IPS-18c (cell line): ENCODE results near the gene MROH7.

Experiments
- H3K4me3 ChIP-seq: 2 replicates; pipeline ENCODE4 v1.7.0; 2013; ENCODE audit warnings: low read depth, mild to moderate bottlenecking, low read length, moderate library complexity; ENCODE audit not compliant: insufficient read depth
- H3K9me3 ChIP-seq: one replicate; pipeline ENCODE4 v1.6.1; 2013; ENCODE audit warnings: mild to moderate bottlenecking, low read length, moderate library complexity; ENCODE audit not compliant: control insufficient read depth, insufficient read depth

MROH7 gene

GRCh38 chr1:54640863-54641836, at the start of gene MROH7:
Gene MROH7, plus strand, starts transcription at chr1:54641786. Its CDS starts 11,141 bp downstream, at chr1:54652927.
- no peaks in the 10 kb centered on the region for H3K9me3 ChIP-seq
- H3K4me3 ChIP-seq: no peak within 1 kb of the TSS

GRCh38 chr1:54593571-54594160, 47.9 kb upstream of the MROH7 start:
- Histone ChIP-seq H3K9me3 (no peaks in the 10 kb centered on the region), H3K4me3 (no peak overlapping the region)

GRCh38 chr1:54594463-54594862, 47.1 kb upstream of the MROH7 start:
- no peaks in the 10 kb centered on the region for H3K9me3 ChIP-seq
- H3K4me3 ChIP-seq: no peak overlapping the region

- H3K4me3 ChIP-seq: no peak overlapping the region
- no peaks in the 10 kb centered on the region for H3K9me3 ChIP-seq
Observed at GRCh38 chr1:54595956-54596498, 45.6 kb upstream of the MROH7 start.

GRCh38 chr1:54596756-54597155, 44.8 kb upstream of the MROH7 start:
- H3K4me3 ChIP-seq: no peak overlapping the region
- no peaks in the 10 kb centered on the region for H3K9me3 ChIP-seq

GRCh38 chr1:54597455-54598030, 44.0 kb upstream of the MROH7 start:
- Histone ChIP-seq H3K4me3 (no peak overlapping the region), H3K9me3 (no peaks in the 10 kb centered on the region)

GRCh38 chr1:54599211-54599823, 42.3 kb upstream of the MROH7 start:
- Histone ChIP-seq H3K4me3 (no peak overlapping the region), H3K9me3 (no peaks in the 10 kb centered on the region)

GRCh38 chr1:54600947-54601721, 40.5 kb upstream of the MROH7 start:
- no peaks in the 10 kb centered on the region for H3K9me3 ChIP-seq
- no peak overlapping the region for H3K4me3 ChIP-seq

- no peak overlapping the region for H3K4me3 ChIP-seq
- H3K9me3 ChIP-seq: no peaks in the 10 kb centered on the region
Observed at GRCh38 chr1:54601730-54602129, 39.9 kb upstream of the MROH7 start.

- Histone ChIP-seq H3K4me3 (no peak overlapping the region), H3K9me3 (no peaks in the 10 kb centered on the region)
Observed at GRCh38 chr1:54602554-54602953, 39.0 kb upstream of the MROH7 start.

GRCh38 chr1:54603241-54603640, 38.3 kb upstream of the MROH7 start:
- Histone ChIP-seq H3K9me3 (no peaks in the 10 kb centered on the region), H3K4me3 (no peak overlapping the region)

GRCh38 chr1:54604051-54604450, 37.5 kb upstream of the MROH7 start:
- H3K9me3 ChIP-seq: no peaks in the 10 kb centered on the region

GRCh38 chr1:54604572-54605370, 36.8 kb upstream of the MROH7 start:
- Histone ChIP-seq H3K4me3 (no peak overlapping the region), H3K9me3 (no peaks in the 10 kb centered on the region)

More at GRCh38 chr1:54604051-54604450, 37.5 kb upstream of the MROH7 start:
- no peak overlapping the region for H3K4me3 ChIP-seq

GRCh38 chr1:54606096-54606989, 35.2 kb upstream of the MROH7 start:
- no peak overlapping the region for H3K4me3 ChIP-seq
- H3K9me3 ChIP-seq: no peaks in the 10 kb centered on the region

GRCh38 chr1:54606990-54607325, 34.6 kb upstream of the MROH7 start:
- no peaks in the 10 kb centered on the region for H3K9me3 ChIP-seq
- no peak overlapping the region for H3K4me3 ChIP-seq
